Astrocyte (in vitro differentiated cells and primary cell): Measurements from ENCODE around the gene BBIP1. TPM values are rescaled to one million over a fixed set of nuclear protein-coding genes. Genes with fewer than 3 reads are reported as not detected.

ENCODE experiments used
- DNase-seq: peaks from one replicate; pipeline ENCODE4 v3.0.0-alpha.2; 2010; ENCODE audit warnings: low read depth
- FAIRE-seq: peaks from 2 replicates; lab custom pipeline; 2011; peaks lifted over from hg19 to GRCh38; lab: Jason Lieb, UNC
- H2AFZ ChIP-seq: 2 replicates; pipeline ENCODE4 v1.6.0; 2012; ENCODE audit warnings: low read depth, low read length, inconsistent platforms
- H3K27ac ChIP-seq: 2 replicates; pipeline ENCODE4 v1.5.1; 2011; ENCODE audit warnings: low read depth, low read length, inconsistent platforms
- H3K27me3 ChIP-seq: 2 replicates; pipeline ENCODE4 v1.6.0; 2011; ENCODE audit warnings: low read length, inconsistent platforms; ENCODE audit not compliant: insufficient read depth
- H3K36me3 ChIP-seq: 2 replicates; pipeline ENCODE4 v1.5.1; 2011; ENCODE audit warnings: low read length, inconsistent platforms; ENCODE audit not compliant: insufficient read depth
- H3K4me1 ChIP-seq: 2 replicates; pipeline ENCODE4 v1.5.1; 2011; ENCODE audit warnings: low read length, inconsistent platforms; ENCODE audit not compliant: insufficient read depth
- H3K4me2 ChIP-seq: 2 replicates; pipeline ENCODE4 v1.6.0; 2012; ENCODE audit warnings: low read length, inconsistent platforms
- H3K4me3 ChIP-seq: 2 replicates; pipeline ENCODE4 v1.5.1; 2011; ENCODE audit warnings: low read depth, mild to moderate bottlenecking, low read length, inconsistent platforms; ENCODE audit not compliant: insufficient read depth
- H3K79me2 ChIP-seq: 2 replicates; pipeline ENCODE4 v1.6.0; 2012; ENCODE audit warnings: mild to moderate bottlenecking, low read length, inconsistent platforms; ENCODE audit not compliant: insufficient read depth
- H3K9ac ChIP-seq: 2 replicates; pipeline ENCODE4 v1.6.0; 2012; ENCODE audit warnings: mild to moderate bottlenecking, low read length, inconsistent platforms
- H3K9me3 ChIP-seq: 2 replicates; pipeline ENCODE4 v1.5.1; 2012; ENCODE audit warnings: low read depth, mild to moderate bottlenecking, low read length, inconsistent platforms; ENCODE audit not compliant: insufficient read depth
- H4K20me1 ChIP-seq: 2 replicates; pipeline ENCODE4 v1.6.0; 2012; ENCODE audit warnings: low read length, inconsistent platforms; ENCODE audit not compliant: insufficient read depth
- H3K27ac Mint-ChIP-seq: one replicate; pipeline ENCODE4 v1.8.0; 2021; ENCODE audit warnings: mild to moderate bottlenecking, mixed read lengths; ENCODE audit not compliant: unreplicated experiment
- H3K27me3 Mint-ChIP-seq: one replicate; pipeline ENCODE4 v1.8.0; 2021; ENCODE audit warnings: low read depth, mixed read lengths; ENCODE audit not compliant: unreplicated experiment
- H3K36me3 Mint-ChIP-seq: one replicate; pipeline ENCODE4 v1.8.0; 2021; ENCODE audit warnings: low read depth, mixed read lengths; ENCODE audit not compliant: unreplicated experiment
- H3K4me1 Mint-ChIP-seq: one replicate; pipeline ENCODE4 v1.8.0; 2021; ENCODE audit warnings: low read depth, mixed read lengths; ENCODE audit not compliant: unreplicated experiment
- H3K4me3 Mint-ChIP-seq: one replicate; pipeline ENCODE4 v1.8.0; 2021; ENCODE audit warnings: mild to moderate bottlenecking, moderate library complexity, mixed read lengths; ENCODE audit not compliant: unreplicated experiment
- H3K9me3 Mint-ChIP-seq: one replicate; pipeline ENCODE4 v1.8.0; 2021; ENCODE audit warnings: mild to moderate bottlenecking, mixed read lengths; ENCODE audit not compliant: unreplicated experiment
- CTCF ChIP-seq: IDR thresholded peaks from 2 replicates; pipeline ENCODE4 v1.5.1; 2011; ENCODE audit warnings: low read depth, mild to moderate bottlenecking, inconsistent platforms, low read length, moderate library complexity; ENCODE audit not compliant: insufficient read depth
- EZH2 ChIP-seq: IDR thresholded peaks from 2 replicates; pipeline ENCODE4 v1.6.1; 2012; ENCODE audit warnings: mild to moderate bottlenecking, low read length, inconsistent platforms; ENCODE audit not compliant: insufficient read depth
- total RNA-seq: library from RNA; stranded (reverse); gene quantifications from 2 replicates; pipeline ENCODE4 v1.2.1, GENCODE V29; 2021

Gene BBIP1
- total RNA-seq, 1 donor from 2014 or later: 24.1 TPM

- DNase-seq (no peak), FAIRE-seq (no peak)
- no peaks in the 10 kb centered on the region for H3K9me3 ChIP-seq
- H4K20me1 ChIP-seq: peaks cover 63% of the 10 kb centered on the region
- H3K9ac ChIP-seq: no peak overlapping the region
- no peaks in the 10 kb centered on the region for H3K27me3 ChIP-seq
- H2AFZ ChIP-seq: no peak overlapping the region
- no peak for TF ChIP-seq EZH2
- TF ChIP-seq CTCF: no peak
- H3K27ac Mint-ChIP-seq: no peak overlapping the region
- no peak overlapping the region for H3K4me3 ChIP-seq
- H3K4me1 ChIP-seq: no peaks in the 10 kb centered on the region
- peaks cover 12% of the 10 kb centered on the region for H3K4me1 Mint-ChIP-seq
- no peak overlapping the region for H3K4me2 ChIP-seq
- peaks cover 3% of the 10 kb centered on the region for H3K36me3 ChIP-seq
- H3K27me3 Mint-ChIP-seq: no peaks in the 10 kb centered on the region
- H3K27ac ChIP-seq: no peak overlapping the region
- peaks cover 95% of the 10 kb centered on the region for H3K79me2 ChIP-seq
- no peak overlapping the region for H3K4me3 Mint-ChIP-seq
- H3K9me3 Mint-ChIP-seq: no peaks in the 10 kb centered on the region
- peaks cover 4% of the 10 kb centered on the region for H3K36me3 Mint-ChIP-seq
These were observed 48.1 kb upstream of the BBIP1 start for GRCh38 chr10:110967009-110967630.

- peaks cover 68% of the 10 kb centered on the region for H4K20me1 ChIP-seq
- no peaks in the 10 kb centered on the region for H3K9me3 Mint-ChIP-seq
- no peaks in the 10 kb centered on the region for H3K27me3 Mint-ChIP-seq
- no peak for DNase-seq
- H2AFZ ChIP-seq: no peak overlapping the region
- H3K9me3 ChIP-seq: no peaks in the 10 kb centered on the region
- no peaks in the 10 kb centered on the region for H3K27me3 ChIP-seq
- TF ChIP-seq CTCF (no peak), EZH2 (no peak)
- H3K36me3 ChIP-seq: peaks cover 3% of the 10 kb centered on the region
- H3K4me3 ChIP-seq: no peak overlapping the region
- no peak overlapping the region for H3K27ac ChIP-seq
- no peak overlapping the region for H3K4me2 ChIP-seq
- H3K9ac ChIP-seq: no peak overlapping the region
- H3K36me3 Mint-ChIP-seq: peaks cover 4% of the 10 kb centered on the region
- no peak for FAIRE-seq
- no peaks in the 10 kb centered on the region for H3K4me1 ChIP-seq
- H3K4me1 Mint-ChIP-seq: peaks cover 12% of the 10 kb centered on the region
- no peak overlapping the region for H3K4me3 Mint-ChIP-seq
- no peak overlapping the region for H3K27ac Mint-ChIP-seq
- H3K79me2 ChIP-seq: peaks cover 96% of the 10 kb centered on the region
These were observed 47.2 kb upstream of the BBIP1 start for GRCh38 chr10:110966146-110966545.

- peaks cover 3% of the 10 kb centered on the region for H3K36me3 ChIP-seq
- Mint-ChIP-seq H3K27me3 (no peaks in the 10 kb centered on the region), H3K27ac (no peak overlapping the region), H3K9me3 (no peaks in the 10 kb centered on the region), H3K4me1 (peaks cover 12% of the 10 kb centered on the region), H3K36me3 (peaks cover 4% of the 10 kb centered on the region), H3K4me3 (no peak overlapping the region)
- H3K79me2 ChIP-seq: peaks cover 95% of the 10 kb centered on the region
- FAIRE-seq (no peak), DNase-seq (no peak)
- no peak overlapping the region for H2AFZ ChIP-seq
- no peak overlapping the region for H3K4me2 ChIP-seq
- no peak overlapping the region for H3K27ac ChIP-seq
- peaks cover 67% of the 10 kb centered on the region for H4K20me1 ChIP-seq
- TF ChIP-seq EZH2: no peak
- TF ChIP-seq CTCF: no peak
- H3K9ac ChIP-seq: no peak overlapping the region
- no peaks in the 10 kb centered on the region for H3K9me3 ChIP-seq
- H3K4me3 ChIP-seq: no peak overlapping the region
- no peaks in the 10 kb centered on the region for H3K27me3 ChIP-seq
- no peaks in the 10 kb centered on the region for H3K4me1 ChIP-seq
These were observed 46.2 kb upstream of the BBIP1 start for GRCh38 chr10:110965216-110965615.
